DOHH2 (cell line): ENCODE measurements around the gene SGPL1.

Source experiments
- CTCF ChIP-seq: fragments of 200-600 bp; sonication (generic); IDR thresholded peaks from one replicate; pipeline ENCODE4 v1.5.1; 2014; ENCODE audit warnings: antibody characterized with exemption, mild to moderate bottlenecking, low read depth, low read length; ENCODE audit not compliant: poor library complexity, severe bottlenecking
- EZH2phosphoT487 ChIP-seq: fragments of 200-600 bp; sonication (generic); IDR thresholded peaks from 2 replicates; pipeline ENCODE4 v1.6.1; 2017; ENCODE audit warnings: borderline replicate concordance, mild to moderate bottlenecking, antibody characterized with exemption, low read length, moderate library complexity, mixed read lengths

DNA sequence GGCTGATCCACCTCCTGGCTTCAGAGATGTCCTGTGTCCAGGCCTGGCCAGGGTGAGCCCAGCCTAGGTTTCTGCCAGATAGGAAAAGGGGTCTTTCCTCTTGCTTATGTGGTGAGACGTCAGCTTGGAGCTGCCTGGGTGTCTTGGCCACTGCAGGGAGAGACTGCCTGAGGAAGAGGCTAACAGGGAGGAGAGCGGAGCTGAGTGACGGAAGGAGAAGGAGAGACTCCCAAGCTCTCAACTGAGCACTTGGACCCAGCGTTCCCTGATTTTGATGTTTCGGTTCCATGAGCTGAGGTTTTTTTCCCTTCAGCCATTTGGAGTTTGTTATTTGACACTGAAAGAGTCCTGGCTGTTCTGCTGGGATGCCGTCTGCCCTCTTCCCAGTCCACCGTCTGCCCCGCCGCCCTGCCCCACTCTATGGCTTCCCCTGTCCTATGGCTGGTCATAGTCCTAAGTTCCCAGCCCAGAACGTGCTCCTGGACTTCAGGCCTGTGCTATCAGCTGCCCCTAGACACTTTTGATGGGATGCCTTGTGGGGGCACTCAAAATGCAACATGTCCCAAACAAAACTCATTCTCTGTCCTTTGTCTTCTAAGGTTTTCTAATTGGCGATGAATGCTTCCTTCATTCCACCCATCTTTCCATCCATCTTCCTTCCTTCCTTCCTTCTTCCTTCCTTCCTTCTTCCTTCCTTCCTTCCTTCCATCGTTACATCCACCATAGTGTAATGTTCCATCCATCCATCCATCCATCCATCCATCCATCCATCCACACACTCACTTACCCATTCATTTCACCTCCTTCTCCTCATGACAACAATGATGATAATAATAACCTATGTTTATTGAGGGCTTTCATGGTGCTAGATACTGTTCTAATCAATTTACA lies 92.9 kb downstream of the SGPL1 start:
- TF ChIP-seq CTCF (no peak), EZH2phosphoT487 (no peak)
